Lower leg skin (tissue), 3 donors: ENCODE data around the gene CTNS.

Experiments
- POLR2A ChIP-seq, 2 donors: fragments of 450-650 bp; IDR thresholded peaks; one replicate each; pipeline ENCODE4 v1.6.1; 2016 to 2017; ENCODE audit warnings: antibody characterized with exemption in 2 of 2, mild to moderate bottlenecking in 1 of 2, moderate library complexity in 1 of 2
- TF ChIP-seq, protein P1 (sequence below), 3 donors: fragments of 450-650 bp; IDR thresholded peaks; one replicate each; pipeline ENCODE4 v1.5.1; 2016; ENCODE audit warnings: antibody characterized with exemption in 3 of 3, mild to moderate bottlenecking in 3 of 3, moderate library complexity in 2 of 3

DNA sequence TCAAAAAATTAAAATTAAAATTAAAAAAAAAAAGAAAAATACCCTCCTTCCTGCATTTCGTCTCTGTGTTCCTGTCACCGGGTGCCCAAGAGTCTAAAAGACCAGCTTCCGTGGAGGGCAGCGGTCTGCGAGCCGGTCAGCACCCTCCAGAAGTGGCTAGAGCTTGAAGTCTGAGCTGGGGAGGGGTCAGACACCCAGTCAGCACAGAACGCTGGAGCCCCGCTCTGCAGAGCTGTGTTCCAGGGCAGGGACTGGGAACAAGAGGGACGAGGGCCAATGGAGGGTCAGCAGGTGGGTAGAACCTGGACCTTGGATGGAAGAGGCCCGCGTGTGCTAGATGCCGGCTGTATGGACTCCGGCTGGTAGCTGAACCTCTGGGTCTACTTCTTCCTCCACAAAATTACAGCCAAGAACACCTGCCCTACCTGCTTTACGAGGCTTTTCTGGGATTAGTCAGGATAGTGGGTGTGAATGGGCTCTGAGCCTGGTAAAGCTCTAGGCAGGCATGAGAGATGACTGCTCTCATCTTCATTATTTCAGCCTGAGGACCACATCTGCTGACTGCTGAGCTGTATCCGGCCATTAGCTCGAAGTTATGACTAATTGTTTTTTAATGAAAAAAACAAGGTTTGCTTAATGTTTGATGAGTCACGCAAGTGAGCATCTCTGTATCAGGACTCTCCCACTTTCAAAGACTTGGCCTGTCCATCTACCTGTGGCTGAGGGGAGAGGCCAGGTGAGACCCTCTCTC is 33.3 kb upstream of the CTNS start:
- TF ChIP-seq, protein P1, sequence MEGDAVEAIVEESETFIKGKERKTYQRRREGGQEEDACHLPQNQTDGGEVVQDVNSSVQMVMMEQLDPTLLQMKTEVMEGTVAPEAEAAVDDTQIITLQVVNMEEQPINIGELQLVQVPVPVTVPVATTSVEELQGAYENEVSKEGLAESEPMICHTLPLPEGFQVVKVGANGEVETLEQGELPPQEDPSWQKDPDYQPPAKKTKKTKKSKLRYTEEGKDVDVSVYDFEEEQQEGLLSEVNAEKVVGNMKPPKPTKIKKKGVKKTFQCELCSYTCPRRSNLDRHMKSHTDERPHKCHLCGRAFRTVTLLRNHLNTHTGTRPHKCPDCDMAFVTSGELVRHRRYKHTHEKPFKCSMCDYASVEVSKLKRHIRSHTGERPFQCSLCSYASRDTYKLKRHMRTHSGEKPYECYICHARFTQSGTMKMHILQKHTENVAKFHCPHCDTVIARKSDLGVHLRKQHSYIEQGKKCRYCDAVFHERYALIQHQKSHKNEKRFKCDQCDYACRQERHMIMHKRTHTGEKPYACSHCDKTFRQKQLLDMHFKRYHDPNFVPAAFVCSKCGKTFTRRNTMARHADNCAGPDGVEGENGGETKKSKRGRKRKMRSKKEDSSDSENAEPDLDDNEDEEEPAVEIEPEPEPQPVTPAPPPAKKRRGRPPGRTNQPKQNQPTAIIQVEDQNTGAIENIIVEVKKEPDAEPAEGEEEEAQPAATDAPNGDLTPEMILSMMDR (IDR thresholded peaks at IDR 0.05): no peak
- no peak for TF ChIP-seq POLR2A (IDR thresholded peaks at IDR 0.05)
